K562 (cell line): Measurements from ENCODE around the gene SLC28A1. TPM values are rescaled to one million over a fixed set of nuclear protein-coding genes. Genes with fewer than 3 reads are reported as not detected.

Experiments
- ATAC-seq: fragments of 200-7000 bp; cut with Tn5 transposase; 3 replicates; pipeline ENCODE4 v1.9.1; 2020; ENCODE audit warnings: moderate library complexity
- BruUV-seq: library from RNA; stranded (reverse); fragments of 400-500 nt; replicated peaks from 2 replicates; lab custom pipeline; 2021; lab: Mats Ljungman, UMichigan
- CTCF ChIA-PET: fragments of 300-600 bp; formaldehyde crosslinking; extraction: SDS; loops from one replicate; lab custom pipeline; 2021; ENCODE audit warnings: low intra/inter-chr PET ratio; lab: Yijun Ruan, JAX
- POLR2A ChIA-PET: fragments of 300-600, 350-650 bp; sonication (Branson Sonifier 250); formaldehyde crosslinking; extraction: SDS; loops from one replicate; lab custom pipeline; 2021; ENCODE audit warnings: antibody characterized with exemption, inconsistent platforms; lab: Yijun Ruan, JAX
- DNase-seq, 4 experiments: peaks; one replicate each; pipeline versions ENCODE4 v3.0.0 to v3.0.0-alpha.2; 2011 to 2018; ENCODE audit warnings: low spot score in 3 of 4, mixed read lengths in 3 of 4; ENCODE audit errors: extremely low read depth in 1 of 4
- FAIRE-seq: peaks from 2 replicates; lab custom pipeline; 2011; peaks lifted over from hg19 to GRCh38; lab: Jason Lieb, UNC
- H2AFZ ChIP-seq: 2 replicates; pipeline ENCODE4 v1.6.0; 2011; ENCODE audit warnings: low read depth, low read length, control low read depth, inconsistent platforms
- H3K27ac ChIP-seq: fragments of 200-600 bp; 3 replicates; pipeline ENCODE4 v1.8.0; 2011; ENCODE audit warnings: low read depth, mild to moderate bottlenecking, control low read depth, inconsistent platforms, low read length, moderate library complexity, mixed read lengths; ENCODE audit errors: extremely low read depth
- H3K27me3 ChIP-seq, 2 experiments: fragments of 300-600 bp in 1 of 2; 2 replicates in 1 of 2; 3 replicates in 1 of 2; pipeline versions ENCODE4 v1.6.0 to v1.8.0; 2011; ENCODE audit warnings: inconsistent platforms in 2 of 2, low read length in 2 of 2, mild to moderate bottlenecking in 1 of 2, mixed read lengths in 1 of 2, moderate library complexity in 1 of 2; ENCODE audit not compliant: control insufficient read depth in 2 of 2, insufficient read depth in 2 of 2
- H3K36me3 ChIP-seq: fragments of 300-600 bp; 3 replicates; pipeline ENCODE4 v1.8.0; 2011; ENCODE audit warnings: mild to moderate bottlenecking, low read length, inconsistent platforms; ENCODE audit not compliant: control insufficient read depth, insufficient read depth
- H3K4me1 ChIP-seq, 2 experiments: fragments of 200-600 bp in 1 of 2; replicated peaks in 1 of 2; 2 replicates in 1 of 2; 3 replicates in 1 of 2; pipeline versions ENCODE4 v1.5.1 to v1.8.0; 2011; ENCODE audit warnings: inconsistent platforms in 2 of 2, low read length in 2 of 2, mild to moderate bottlenecking in 1 of 2, mixed read lengths in 1 of 2, moderate library complexity in 1 of 2; ENCODE audit not compliant: control insufficient read depth in 2 of 2, insufficient read depth in 2 of 2
- H3K4me2 ChIP-seq: 2 replicates; pipeline ENCODE4 v1.6.1; 2011; ENCODE audit warnings: low read length, control low read depth, inconsistent platforms, mixed read lengths; ENCODE audit not compliant: insufficient read depth
- H3K4me3 ChIP-seq: fragments of 200-600 bp; sonication (generic), shearing (Covaris generic); 2 replicates; pipeline ENCODE4 v1.5.1; 2016; ENCODE audit warnings: control low read depth, inconsistent platforms
- H3K79me2 ChIP-seq: fragments of 200-600 bp; 3 replicates; pipeline ENCODE4 v1.8.0; 2011; ENCODE audit warnings: low read length, inconsistent platforms; ENCODE audit not compliant: control insufficient read depth, insufficient read depth
- H3K9ac ChIP-seq, 2 experiments: 2 replicates each; pipeline versions ENCODE4 v1.6.0 to v1.6.1; 2011; ENCODE audit warnings: low read depth in 2 of 2, low read length in 2 of 2, control low read depth in 1 of 2, inconsistent platforms in 1 of 2, mild to moderate bottlenecking in 1 of 2, mixed read lengths in 1 of 2; ENCODE audit not compliant: insufficient read depth in 1 of 2
- H3K9me1 ChIP-seq: one replicate; pipeline ENCODE4 v1.6.0; 2011; ENCODE audit warnings: inconsistent platforms, mild to moderate bottlenecking, low read length, moderate library complexity; ENCODE audit not compliant: control insufficient read depth, insufficient read depth
- H3K9me3 ChIP-seq: replicated peaks from 2 replicates; pipeline ENCODE4 v1.5.1; 2011; ENCODE audit warnings: low read depth, low read length, inconsistent platforms; ENCODE audit not compliant: control insufficient read depth, insufficient read depth
- H4K20me1 ChIP-seq: replicated peaks from 2 replicates; pipeline ENCODE4 v1.6.1; 2011; ENCODE audit warnings: low read length, inconsistent platforms, mixed read lengths; ENCODE audit not compliant: control insufficient read depth, insufficient read depth
- CBX2 ChIP-seq: fragments of 200-600 bp; sonication (generic); IDR thresholded peaks from one replicate; pipeline ENCODE4 v1.6.1; 2012; ENCODE audit warnings: mild to moderate bottlenecking, low read length, inconsistent platforms; ENCODE audit not compliant: insufficient read depth, poor library complexity, severe bottlenecking
- LARP7 ChIP-seq: fragments of 450-650 bp; IDR thresholded peaks from 2 replicates; pipeline ENCODE4 v1.6.1; 2016
- NFIX ChIP-seq: fragments of 250-450 bp; sonication (Bioruptor Pico); IDR thresholded peaks from 2 replicates; pipeline ENCODE4 v1.4.0; 2020; ENCODE audit warnings: low read depth, mild to moderate bottlenecking, moderate library complexity
- RCOR1 ChIP-seq, 2 experiments: IDR thresholded peaks; 2 replicates each; pipeline ENCODE4 v1.6.1; 2012; ENCODE audit warnings: low read depth in 2 of 2, low read length in 2 of 2, borderline replicate concordance in 1 of 2, improper control_type of control experiment in 1 of 2
- TEAD4 ChIP-seq, 2 experiments: sonication (generic) in 1 of 2; formaldehyde crosslinking in 1 of 2; IDR thresholded peaks; 2 replicates each; pipeline versions ENCODE4 v1.6.1 to v1.8.0; 2012 to 2022; ENCODE audit warnings: borderline replicate concordance in 1 of 2, inconsistent platforms in 1 of 2, low read length in 1 of 2, mild to moderate bottlenecking in 1 of 2, missing genetic modification reagents in 1 of 2
- ZNF311 ChIP-seq: fragments of 250-450 bp; sonication (Bioruptor Pico); IDR thresholded peaks from 2 replicates; pipeline ENCODE4 v1.4.0; 2020; ENCODE audit warnings: mild to moderate bottlenecking, moderate library complexity
- ZSCAN32 ChIP-seq: fragments of 450-650 bp; formaldehyde crosslinking; IDR thresholded peaks from 2 replicates; pipeline ENCODE4 v1.4.0; 2020; ENCODE audit warnings: mild to moderate bottlenecking, moderate library complexity
- WGBS: fragments of 100-300 bp; shearing (Covaris generic); methylation state at CpG from one replicate; pipeline ENCODE4 v1.1.6; 2016; ENCODE audit warnings: low coverage, mixed read lengths; ENCODE audit not compliant: insufficient coverage; ENCODE audit errors: missing lambda C conversion rate; 5-methylcytosine and 5-hydroxymethylcytosine counted together
- in situ Hi-C: fragments of 300-500 bp; cut with MboI; formaldehyde crosslinking; loops from 4 replicates; pipeline ENCODE4 v1.15.0; 2018; ENCODE audit warnings: inconsistent platforms, mixed read lengths
- intact Hi-C: fragments of 100-400 bp; cut with micrococcal nuclease; formaldehyde crosslinking; loops from 2 replicates; pipeline ENCODE4 v1.14.2; 2022
- polyA plus RNA-seq, 8 experiments: library from polyadenylated mRNA; depleted of rRNA in 4 of 8; stranded (reverse) in 5 of 8; unstranded in 3 of 8; fragments of >200 nt; fragmentation: Nextera tagmentation in 2 of 8; fragmentation: Illumina TruSeq in 1 of 8; extraction: Ambion mirVana in 2 of 8; extraction: Trizol in 1 of 8; gene quantifications; 2 replicates each; pipeline versions ENCODE4 v1.2.1 to v1.2.3, GENCODE V29; 2011 to 2014; ENCODE audit warnings: inconsistent platforms in 1 of 8, missing spikeins in 1 of 8
- total RNA-seq, 7 experiments: library from RNA; depleted of rRNA in 6 of 7; stranded (reverse); fragments of >200 nt in 6 of 7; fragmentation: Illumina TruSeq in 2 of 7; extraction: Trizol in 2 of 7; gene quantifications; 2 replicates each; pipeline versions ENCODE4 v1.2.1 to v1.2.3, GENCODE V29; 2011 to 2021; ENCODE audit warnings: low replicate concordance in 1 of 7

Gene SLC28A1
- total and polyA plus RNA-seq, 9 of the 15 experiments (the other 6 are each of a cell fraction or from before 2014, with no cell fraction given) = 0.04 TPM; not detected in 8

DNA sequence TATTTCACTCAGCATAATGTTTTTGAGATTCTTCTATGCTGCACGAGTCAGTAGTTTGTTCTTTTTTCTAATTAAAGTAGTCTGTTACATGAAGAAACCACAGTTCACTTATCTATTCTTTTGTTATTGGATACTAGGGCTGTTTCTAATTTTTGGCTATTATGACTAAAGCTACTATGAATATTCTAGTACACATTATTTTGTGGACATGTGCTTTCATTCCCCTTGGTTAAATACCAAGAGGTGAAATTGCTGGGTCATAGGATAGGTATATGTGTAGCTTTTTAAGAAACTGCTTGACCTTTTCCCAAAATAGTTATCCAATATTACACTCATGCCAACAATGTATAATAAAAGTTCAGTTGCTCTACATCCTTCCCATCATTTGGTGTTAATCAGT, 106.0 kb downstream of the SLC28A1 start (continued):
- TF ChIP-seq CBX2 (no peak), NFIX (no peak), RCOR1 (IDR thresholded peaks at IDR 0.05; ENCODE audit: borderline replicate concordance in 1 of 2, low read depth in 2 of 2, low read length in 2 of 2) (no peak), ZSCAN32 (CRISPR knock-in tag) (no peak), ZNF311 (no peak), TEAD4 (IDR thresholded peaks at IDR 0.05; ENCODE audit: low read length) (no peak), TEAD4 (CRISPR knock-in tag; IDR thresholded peaks at IDR 0.05; ENCODE audit: borderline replicate concordance) (no peak)

- Histone ChIP-seq H3K79me2 (peaks cover 85% of the 10 kb centered on the region), H3K9ac (no peak overlapping the region), H3K9me3 (no peaks in the 10 kb centered on the region), H3K4me3 (no peak overlapping the region), H3K36me3 (0 out of 3 replicates have a peak, but pooled peaks cover 8% of the 10 kb centered on the region), H4K20me1 (peaks cover 11% of the 10 kb centered on the region; the same call in 1 of the 2 replicates), H3K27me3 (no peaks in the 10 kb centered on the region), H3K9me1 (no peaks in the 10 kb centered on the region), H2AFZ (no peak overlapping the region), H3K4me2 (no peak overlapping the region), H3K4me1 (peaks cover 0 to 10% of the 10 kb centered on the region in 2 experiments; a peak in 3 of 5 replicates), H3K27ac (no peak overlapping the region)
- no peak for ATAC-seq
- CTCF ChIA-PET = no interaction called here
- no peak for DNase-seq
- POLR2A ChIA-PET = interaction anchor here (1.5 to 2.6 kb wide), 4 partner anchors 9 to 16 kb away, joined by 4 to 8 read pairs (median 6); partner anchors contain the start of gene PDE8A
- FAIRE-seq = no peak
- TF ChIP-seq LARP7 = no peak
- WGBS = 91% methylated on average over 4 of the region's 4 CpGs
- BruUV-seq = no TSS peak
- in situ Hi-C loops = no loop called here
- intact Hi-C loops = no loop called here
These were observed 106.7 kb downstream of the SLC28A1 start for GRCh38 chr15:84991014-84991712.
